Activated naive CD8-positive, alpha-beta T cell treated with anti-CD3 and anti-CD28 coated beads, Interleukin-2, amount 50 U/mL, for 24 hours (primary cell): ENCODE measurements around the gene FRYL.
A peak's percentile ranks its signal among the peaks of the same experiment; 100 is the strongest.

Experiments used
- ATAC-seq: fragments of 150-1000 bp; cut with Tn5 transposase; one replicate; pipeline ENCODE4 v1.10.0; 2021
- DNase-seq: peaks from one replicate; pipeline ENCODE4 v3.0.0; 2021
- H3K27ac Mint-ChIP-seq: one replicate; pipeline ENCODE4 v1.8.0; 2021; ENCODE audit warnings: mild to moderate bottlenecking, mixed read lengths
- H3K27me3 Mint-ChIP-seq: one replicate; pipeline ENCODE4 v1.8.0; 2021; ENCODE audit warnings: mixed read lengths
- H3K36me3 Mint-ChIP-seq: one replicate; pipeline ENCODE4 v1.8.0; 2021; ENCODE audit warnings: low read depth, mixed read lengths
- H3K4me1 Mint-ChIP-seq: one replicate; pipeline ENCODE4 v1.8.0; 2021; ENCODE audit warnings: mixed read lengths
- H3K4me3 Mint-ChIP-seq: one replicate; pipeline ENCODE4 v1.8.0; 2021; ENCODE audit warnings: mild to moderate bottlenecking, moderate library complexity, mixed read lengths
- H3K9me3 Mint-ChIP-seq: one replicate; pipeline ENCODE4 v1.8.0; 2021; ENCODE audit warnings: mixed read lengths

FRYL gene

GRCh38 chr4:48553720-48554119, 226.4 kb downstream of the FRYL start:
- H3K27me3 Mint-ChIP-seq: no peaks in the 10 kb centered on the region
- DNase-seq (no peak), ATAC-seq (no peak)
- no peak overlapping the region for H3K4me3 Mint-ChIP-seq
- no peaks in the 10 kb centered on the region for H3K4me1 Mint-ChIP-seq
- no peak overlapping the region for H3K27ac Mint-ChIP-seq
- H3K9me3 Mint-ChIP-seq: peaks cover 3% of the 10 kb centered on the region
- H3K36me3 Mint-ChIP-seq: peaks cover 47% of the 10 kb centered on the region

- Mint-ChIP-seq H3K36me3 (peaks cover 29% of the 10 kb centered on the region), H3K4me1 (no peaks in the 10 kb centered on the region), H3K27ac (no peak overlapping the region), H3K27me3 (no peaks in the 10 kb centered on the region), H3K9me3 (no peaks in the 10 kb centered on the region), H3K4me3 (no peak overlapping the region)
- DNase-seq: peak; percentile 11
- no peak for ATAC-seq
Observed at GRCh38 chr4:48546336-48546735, 233.7 kb downstream of the FRYL start.

GRCh38 chr4:48543796-48544195, 236.3 kb downstream of the FRYL start:
- ATAC-seq (no peak), DNase-seq (no peak)
- Mint-ChIP-seq H3K4me3 (no peak overlapping the region), H3K9me3 (no peaks in the 10 kb centered on the region), H3K27me3 (no peaks in the 10 kb centered on the region), H3K4me1 (no peaks in the 10 kb centered on the region), H3K27ac (peak overlapping the region; percentile 47), H3K36me3 (peaks cover 31% of the 10 kb centered on the region)

GRCh38 chr4:48542888-48543287, 237.2 kb downstream of the FRYL start:
- Mint-ChIP-seq H3K27ac (peak overlapping the region; percentile 4), H3K4me3 (no peak overlapping the region), H3K27me3 (no peaks in the 10 kb centered on the region), H3K4me1 (no peaks in the 10 kb centered on the region), H3K9me3 (no peaks in the 10 kb centered on the region), H3K36me3 (peaks cover 27% of the 10 kb centered on the region)
- DNase-seq (no peak), ATAC-seq (no peak)

DNA sequence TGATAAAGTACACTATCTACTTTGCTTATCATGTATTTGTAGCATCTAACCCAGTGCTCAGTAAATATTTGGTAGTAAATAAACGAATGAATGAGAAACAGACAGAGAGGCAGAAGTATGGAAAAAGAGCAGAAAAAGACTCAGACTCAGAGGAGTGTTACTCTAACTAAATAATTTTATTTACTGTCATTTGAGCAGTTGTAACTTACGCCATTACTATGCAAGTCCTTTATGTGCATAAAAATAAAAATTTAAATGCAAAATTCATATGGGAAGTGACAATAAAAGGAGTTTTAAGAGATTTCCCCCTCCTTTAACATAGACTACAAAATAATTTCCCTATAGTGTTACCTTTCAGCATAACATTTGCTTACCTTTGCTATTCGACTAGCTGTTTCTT, 240.5 kb downstream of the FRYL start:
- H3K27ac Mint-ChIP-seq: no peak overlapping the region

DNA sequence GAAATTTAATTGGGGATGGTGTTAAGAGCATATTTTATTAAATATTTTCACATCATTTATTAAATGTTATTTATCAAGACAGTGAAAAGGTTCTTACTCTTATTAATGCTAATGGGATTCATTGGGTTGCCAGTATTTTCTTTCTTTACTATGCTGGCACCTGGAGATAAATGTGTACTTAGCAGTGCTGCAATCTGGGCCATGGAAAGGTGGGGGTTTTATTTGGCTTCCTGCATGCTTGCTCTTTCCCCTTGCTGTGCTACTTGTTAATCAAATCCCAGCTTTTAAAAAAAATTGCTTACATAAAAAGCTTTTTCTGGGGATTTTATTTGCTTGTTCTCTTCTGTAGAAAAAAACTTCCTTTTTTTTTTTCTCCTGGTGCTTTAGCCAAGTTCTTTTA, 241.7 kb downstream of the FRYL start:
- H3K27me3 Mint-ChIP-seq: no peaks in the 10 kb centered on the region
- H3K4me1 Mint-ChIP-seq: no peaks in the 10 kb centered on the region
- DNase-seq (no peak), ATAC-seq (no peak)
- H3K36me3 Mint-ChIP-seq: peaks cover 25% of the 10 kb centered on the region
- no peaks in the 10 kb centered on the region for H3K9me3 Mint-ChIP-seq
- H3K4me3 Mint-ChIP-seq: no peak overlapping the region
- H3K27ac Mint-ChIP-seq: no peak overlapping the region

More for the DNA sequence above, 240.5 kb downstream of the FRYL start:
- Mint-ChIP-seq H3K27me3 (no peaks in the 10 kb centered on the region), H3K9me3 (no peaks in the 10 kb centered on the region), H3K4me1 (no peaks in the 10 kb centered on the region), H3K4me3 (no peak overlapping the region), H3K36me3 (peaks cover 26% of the 10 kb centered on the region)
- DNase-seq: no peak
- no peak for ATAC-seq

DNA sequence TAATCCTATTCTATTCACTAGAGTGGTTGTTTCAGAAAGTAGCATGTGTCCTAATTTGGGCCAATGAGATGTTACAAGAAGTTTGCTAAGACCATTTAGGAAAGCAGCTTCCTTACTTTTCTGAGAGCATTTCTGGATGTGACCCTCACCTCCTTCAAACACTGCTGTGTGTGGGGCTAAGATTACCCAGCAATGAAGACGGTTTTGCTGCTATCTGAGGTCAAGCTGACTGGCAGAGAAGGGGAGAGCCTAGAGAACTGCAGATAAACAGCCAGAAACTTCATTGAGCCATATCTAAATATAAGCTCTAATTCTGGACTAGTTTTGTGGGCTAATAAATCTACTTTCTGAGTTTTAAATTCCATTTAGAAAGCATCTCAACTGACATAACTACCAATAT, 253.7 kb downstream of the FRYL start:
- DNase-seq (no peak), ATAC-seq (no peak)
- no peaks in the 10 kb centered on the region for H3K27me3 Mint-ChIP-seq
- H3K4me1 Mint-ChIP-seq: no peaks in the 10 kb centered on the region
- no peak overlapping the region for H3K4me3 Mint-ChIP-seq
- peaks cover 37% of the 10 kb centered on the region for H3K36me3 Mint-ChIP-seq
- H3K9me3 Mint-ChIP-seq: no peaks in the 10 kb centered on the region
- H3K27ac Mint-ChIP-seq: no peak overlapping the region

DNA sequence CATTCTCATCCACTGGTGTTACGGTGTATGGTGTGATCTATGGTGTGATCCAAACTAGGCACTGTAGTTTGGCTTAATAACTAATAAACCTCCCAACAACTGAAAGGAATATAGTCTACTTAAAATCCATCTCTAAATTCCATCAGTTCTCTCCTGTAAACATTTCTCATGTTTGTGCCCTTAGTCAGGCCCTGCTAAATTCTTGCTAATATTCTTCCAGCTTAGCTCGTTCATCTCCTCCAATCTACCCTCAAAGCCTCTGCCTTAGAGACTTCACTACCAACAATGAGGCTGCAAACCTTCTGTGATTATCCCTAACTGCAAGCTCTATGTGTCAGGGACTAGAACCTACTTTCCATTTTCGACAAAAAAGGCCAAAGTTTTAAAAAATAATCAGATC, 261.9 kb downstream of the FRYL start:
- no peak overlapping the region for H3K4me3 Mint-ChIP-seq
- H3K27ac Mint-ChIP-seq: no peak overlapping the region
- no peaks in the 10 kb centered on the region for H3K27me3 Mint-ChIP-seq
- peaks cover 34% of the 10 kb centered on the region for H3K36me3 Mint-ChIP-seq
- H3K4me1 Mint-ChIP-seq: no peaks in the 10 kb centered on the region
- no peaks in the 10 kb centered on the region for H3K9me3 Mint-ChIP-seq
- DNase-seq: no peak
- no peak for ATAC-seq

GRCh38 chr4:48509543-48509942, 270.5 kb downstream of the FRYL start:
- no peak overlapping the region for H3K4me3 Mint-ChIP-seq
- ATAC-seq: no peak
- H3K4me1 Mint-ChIP-seq: no peaks in the 10 kb centered on the region
- no peak overlapping the region for H3K27ac Mint-ChIP-seq
- no peak for DNase-seq
- H3K36me3 Mint-ChIP-seq: peaks cover 40% of the 10 kb centered on the region
- no peaks in the 10 kb centered on the region for H3K9me3 Mint-ChIP-seq
- H3K27me3 Mint-ChIP-seq: no peaks in the 10 kb centered on the region

GRCh38 chr4:48506716-48507115, 273.4 kb downstream of the FRYL start:
- H3K27ac Mint-ChIP-seq: no peak overlapping the region
- no peak for ATAC-seq
- no peaks in the 10 kb centered on the region for H3K27me3 Mint-ChIP-seq
- H3K9me3 Mint-ChIP-seq: no peaks in the 10 kb centered on the region
- no peak overlapping the region for H3K4me3 Mint-ChIP-seq
- H3K36me3 Mint-ChIP-seq: peaks cover 26% of the 10 kb centered on the region
- no peak for DNase-seq
- peaks cover 5% of the 10 kb centered on the region for H3K4me1 Mint-ChIP-seq

- no peaks in the 10 kb centered on the region for H3K27me3 Mint-ChIP-seq
- peaks cover 15% of the 10 kb centered on the region for H3K4me1 Mint-ChIP-seq
- H3K9me3 Mint-ChIP-seq: no peaks in the 10 kb centered on the region
- H3K4me3 Mint-ChIP-seq: no peak overlapping the region
- DNase-seq (no peak), ATAC-seq (no peak)
- H3K27ac Mint-ChIP-seq: no peak overlapping the region
- peaks cover 28% of the 10 kb centered on the region for H3K36me3 Mint-ChIP-seq
Observed at GRCh38 chr4:48504352-48504751, 275.7 kb downstream of the FRYL start.

GRCh38 chr4:48504026-48504330, 276.1 kb downstream of the FRYL start:
- H3K27me3 Mint-ChIP-seq: no peaks in the 10 kb centered on the region
- H3K4me1 Mint-ChIP-seq: peaks cover 18% of the 10 kb centered on the region
- peaks cover 28% of the 10 kb centered on the region for H3K36me3 Mint-ChIP-seq
- no peak for ATAC-seq
- H3K9me3 Mint-ChIP-seq: no peaks in the 10 kb centered on the region
- no peak for DNase-seq
- no peak overlapping the region for H3K27ac Mint-ChIP-seq
- no peak overlapping the region for H3K4me3 Mint-ChIP-seq

GRCh38 chr4:48503233-48504025, 276.6 kb downstream of the FRYL start:
- no peak overlapping the region for H3K27ac Mint-ChIP-seq
- no peaks in the 10 kb centered on the region for H3K27me3 Mint-ChIP-seq
- H3K9me3 Mint-ChIP-seq: no peaks in the 10 kb centered on the region
- H3K36me3 Mint-ChIP-seq: peaks cover 29% of the 10 kb centered on the region
- ATAC-seq (no peak), DNase-seq (no peak)
- no peak overlapping the region for H3K4me3 Mint-ChIP-seq
- H3K4me1 Mint-ChIP-seq: peaks cover 21% of the 10 kb centered on the region

GRCh38 chr4:48499551-48500066, 280.5 kb downstream of the FRYL start:
- DNase-seq: no peak
- Mint-ChIP-seq H3K9me3 (no peaks in the 10 kb centered on the region), H3K27ac (no peak overlapping the region), H3K36me3 (peaks cover 21% of the 10 kb centered on the region), H3K4me3 (no peak overlapping the region), H3K27me3 (no peaks in the 10 kb centered on the region), H3K4me1 (peaks cover 21% of the 10 kb centered on the region)
- ATAC-seq: peak; percentile 43

DNA sequence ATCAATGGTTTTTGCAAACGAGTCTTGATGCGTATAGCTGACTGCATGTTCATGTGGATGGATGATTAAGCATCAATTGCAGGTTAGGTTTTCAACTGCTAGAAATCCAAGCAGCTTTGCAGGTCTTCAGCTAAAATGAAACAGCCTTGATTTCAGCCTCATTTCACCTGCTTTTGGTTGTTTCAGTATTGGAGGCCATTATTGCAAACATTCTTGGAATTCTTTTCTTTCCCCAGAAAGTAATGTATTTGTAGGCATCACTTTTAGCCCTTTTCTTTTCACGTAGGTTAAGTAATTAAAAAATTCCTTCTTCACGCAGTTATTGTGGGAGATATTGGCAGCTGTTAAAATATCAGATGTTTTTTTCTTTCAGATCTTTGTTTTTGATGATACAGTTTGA, 281.2 kb downstream of the FRYL start:
- ATAC-seq: no peak
- Mint-ChIP-seq H3K4me3 (no peak overlapping the region), H3K36me3 (peaks cover 21% of the 10 kb centered on the region), H3K27ac (no peak overlapping the region), H3K4me1 (peaks cover 16% of the 10 kb centered on the region), H3K27me3 (no peaks in the 10 kb centered on the region), H3K9me3 (no peaks in the 10 kb centered on the region)
- DNase-seq: no peak

DNA sequence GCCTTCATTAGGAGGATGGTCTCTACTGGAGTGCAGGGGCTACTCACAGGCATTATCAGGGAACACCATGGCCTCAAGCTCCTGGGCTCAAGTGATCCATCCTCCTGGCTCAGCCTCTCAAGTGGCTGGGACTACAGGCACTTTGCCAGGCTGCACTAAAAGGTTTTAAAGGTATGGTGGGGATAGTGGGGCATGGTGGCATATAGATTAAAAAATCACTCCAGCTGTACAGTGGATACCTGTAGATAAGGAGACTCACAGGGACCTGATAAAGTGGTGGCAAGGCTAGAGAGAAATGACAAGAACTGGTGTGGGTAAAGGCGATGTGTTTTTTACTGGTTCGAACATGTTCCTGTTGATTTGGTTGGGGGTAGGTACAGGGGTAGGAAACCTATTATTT, 284.1 kb downstream of the FRYL start:
- Mint-ChIP-seq H3K9me3 (no peaks in the 10 kb centered on the region), H3K4me3 (no peak overlapping the region), H3K36me3 (peaks cover 18% of the 10 kb centered on the region), H3K4me1 (peaks cover 16% of the 10 kb centered on the region), H3K27me3 (peaks cover 12% of the 10 kb centered on the region), H3K27ac (no peak overlapping the region)
- no peak for ATAC-seq
- no peak for DNase-seq
